ENCODE results near the gene APAF1.

Gene APAF1

DNA sequence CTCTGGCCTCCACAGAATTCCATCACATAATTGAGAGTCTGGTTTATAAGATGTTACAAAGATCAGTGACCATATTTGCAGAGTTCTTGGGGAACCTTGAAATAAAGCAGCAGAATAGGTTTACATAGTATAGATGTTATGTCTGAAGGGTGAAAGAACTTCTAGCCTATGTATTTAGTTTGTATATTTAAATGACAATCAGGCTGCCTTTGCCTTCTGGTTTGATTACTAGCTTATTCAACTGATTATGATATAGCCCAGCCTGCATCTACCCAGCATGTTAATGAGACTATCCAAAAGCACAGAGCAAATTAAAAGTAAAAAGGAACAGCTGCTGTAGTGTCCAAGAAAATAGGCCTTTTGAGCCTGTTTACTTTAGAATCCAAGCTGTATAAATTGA lies 85.3 kb downstream of the APAF1 start:
- TF ChIP-seq CTCF (IDR thresholded peaks at IDR 0.05; ENCODE audit: borderline replicate concordance, insufficient read depth, low read depth, low read length) = no peak

DNA sequence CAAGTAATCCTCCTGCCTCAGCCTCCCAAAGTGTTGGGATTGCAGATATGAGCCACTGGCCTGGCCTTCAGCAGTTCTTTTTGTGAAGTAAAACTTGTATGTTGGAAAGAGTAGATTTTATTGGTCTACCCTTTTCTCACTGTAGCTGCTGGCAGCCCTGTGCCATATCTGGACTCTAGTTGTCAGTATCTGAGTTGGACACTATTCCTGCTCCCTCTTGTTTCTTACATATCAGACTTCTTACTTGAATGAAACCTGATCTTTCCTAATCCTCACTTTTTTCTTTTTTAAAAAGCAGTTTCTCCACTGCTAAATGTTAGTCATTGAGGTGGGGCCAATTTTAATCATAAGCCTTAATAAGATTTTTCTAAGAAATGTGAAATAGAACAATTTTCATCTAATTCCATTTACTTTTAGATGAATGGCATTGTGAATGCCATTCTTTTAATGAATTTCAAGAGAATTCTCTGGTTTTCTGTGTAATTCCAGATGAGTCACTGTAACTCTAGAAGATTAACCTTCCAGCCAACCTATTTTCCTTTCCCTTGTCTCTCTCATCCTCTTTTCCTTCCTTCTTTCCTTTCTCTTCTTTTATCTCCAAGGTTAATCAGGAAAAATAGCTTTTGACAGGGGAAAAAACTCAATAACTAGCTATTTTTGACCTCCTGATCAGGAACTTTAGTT lies 88.7 kb downstream of the APAF1 start:
- H3K4me3 ChIP-seq (ENCODE audit: low read depth, low read length) = no peak overlapping the region
- TF ChIP-seq CTCF (IDR thresholded peaks at IDR 0.05; ENCODE audit: borderline replicate concordance, insufficient read depth, low read depth, low read length) = no peak

More for the DNA sequence above, 85.3 kb downstream of the APAF1 start:
- H3K4me3 ChIP-seq (ENCODE audit: low read depth, low read length) = no peak overlapping the region

GRCh38 chr12:98735821-98736220 lies 90.7 kb downstream of the APAF1 start:
- TF ChIP-seq CTCF (IDR thresholded peaks at IDR 0.05; ENCODE audit: borderline replicate concordance, insufficient read depth, low read depth, low read length) = no peak
- H3K4me3 ChIP-seq (ENCODE audit: low read depth, low read length) = no peak overlapping the region

GRCh38 chr12:98736352-98737321 lies 91.5 kb downstream of the APAF1 start:
- TF ChIP-seq CTCF (IDR thresholded peaks at IDR 0.05; ENCODE audit: borderline replicate concordance, insufficient read depth, low read depth, low read length) = no peak
- no peak overlapping the region for H3K4me3 ChIP-seq (ENCODE audit: low read depth, low read length)

- no peak for TF ChIP-seq CTCF (IDR thresholded peaks at IDR 0.05; ENCODE audit: borderline replicate concordance, insufficient read depth, low read depth, low read length)
- H3K4me3 ChIP-seq (ENCODE audit: low read depth, low read length) = no peak overlapping the region
These were observed 92.2 kb downstream of the APAF1 start for GRCh38 chr12:98737322-98737712.

DNA sequence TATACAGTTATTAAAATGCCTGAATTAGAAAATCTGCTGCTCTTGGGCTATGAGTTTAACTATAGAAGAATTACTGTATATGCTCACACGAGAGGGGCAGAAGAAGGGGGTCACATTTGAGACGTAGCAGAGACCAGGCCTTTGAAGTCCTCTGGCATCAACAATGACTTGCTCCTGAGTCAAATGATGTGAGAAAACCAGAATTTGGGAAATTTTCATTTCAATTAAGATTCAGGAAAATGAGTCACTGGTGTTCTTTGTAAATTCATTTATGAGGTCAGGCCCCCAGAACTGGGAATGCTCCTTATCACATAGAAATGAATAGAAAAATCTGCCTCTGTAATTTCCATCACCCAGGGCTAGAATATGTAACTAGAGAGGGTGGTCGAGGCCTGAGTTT lies 92.9 kb downstream of the APAF1 start:
- H3K4me3 ChIP-seq (ENCODE audit: low read depth, low read length) = no peak overlapping the region
- no peak for TF ChIP-seq CTCF (IDR thresholded peaks at IDR 0.05; ENCODE audit: borderline replicate concordance, insufficient read depth, low read depth, low read length)
